ENCODE measurements around the gene RGR.

DNA sequence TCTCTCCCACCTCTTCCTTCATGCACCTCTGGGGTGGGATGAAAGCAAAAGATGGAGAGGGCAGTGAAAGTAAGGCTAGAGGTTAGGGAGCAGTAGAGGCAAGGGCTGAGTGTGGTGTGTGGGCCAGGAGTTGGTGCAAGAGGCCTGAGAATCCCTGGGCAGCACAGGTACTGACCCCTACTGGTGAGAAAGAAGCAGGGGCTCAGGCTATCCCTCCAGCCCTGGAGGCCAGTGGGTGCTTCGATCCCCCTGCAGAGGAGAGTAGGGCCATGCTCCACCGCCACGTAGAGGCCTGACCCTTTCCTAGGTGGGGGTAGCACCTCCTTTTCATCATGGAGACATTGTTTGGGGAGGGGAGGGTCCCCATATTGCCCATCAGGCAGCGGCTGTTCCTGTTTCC, 40.7 kb upstream of the RGR start:
- no peak for TF ChIP-seq GATA2 (IDR thresholded peaks at IDR 0.05; ENCODE audit: low read depth, low read length)
- no peak for TF ChIP-seq GATA3 (IDR thresholded peaks at IDR 0.05; ENCODE audit: low read depth, low read length)

All from SH-SY5Y (cell line).